Measurements from ENCODE around the gene NOC2L.

GRCh38 chr1:950268-950667 is 8.8 kb downstream of the NOC2L start:
- TF ChIP-seq CTCF (IDR thresholded peaks at IDR 0.05; ENCODE audit: low read length) (no peak), EZH2 (IDR thresholded peaks at IDR 0.05; ENCODE audit: borderline replicate concordance, low read length) (no peak)

All from OCI-LY1 (cell line).